Measurements from ENCODE around the gene MEI4.

MEI4 gene, protein sequence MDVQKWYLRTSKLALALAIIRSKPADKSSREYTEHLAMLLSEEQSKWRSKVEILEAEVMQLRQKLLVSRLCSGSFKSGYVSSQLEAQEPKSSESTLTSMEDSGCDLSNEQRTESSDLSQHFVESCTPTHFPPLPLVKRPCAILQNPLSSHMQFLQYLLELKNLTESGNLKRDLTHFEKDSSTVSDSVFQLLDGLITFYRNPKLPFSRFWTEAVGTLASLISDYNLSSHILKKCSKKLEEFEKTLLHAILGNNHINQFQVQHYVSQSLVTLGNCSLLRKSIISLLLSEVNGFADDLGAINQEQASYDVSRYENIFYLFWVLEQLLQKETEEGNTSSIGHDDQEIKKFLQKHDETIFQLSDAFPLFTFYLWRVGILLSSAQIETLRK

DNA sequence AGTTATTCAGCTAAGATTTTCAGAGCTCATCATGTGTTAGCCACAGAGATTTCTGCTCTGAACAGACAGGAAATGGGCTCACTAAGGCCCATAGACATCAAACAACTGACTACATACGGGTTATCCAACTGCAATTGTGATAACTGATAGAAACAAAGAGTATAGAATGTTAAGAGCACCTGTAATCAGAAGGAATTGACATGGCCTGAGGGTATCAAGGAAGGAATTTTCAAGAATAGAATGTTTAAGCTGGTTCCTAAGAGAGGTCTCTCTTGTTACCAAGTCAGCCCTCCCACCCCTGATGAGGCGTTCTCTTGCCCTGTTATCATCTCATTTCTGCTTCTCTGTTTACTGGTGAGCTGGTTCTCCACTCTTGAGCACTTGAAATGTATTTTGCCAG is at the start of gene MEI4:
TSS of gene MEI4 (plus strand) at position 301 of the 400 bp plus-strand sequence. CDS start 37,633 bp downstream, outside the sequence.
- peaks cover 0 to 4% (median 0%) of the 10 kb centered on the region in 5 donors for H3K4me1 ChIP-seq (ENCODE audit: control insufficient read depth in 5 of 5, insufficient read depth in 5 of 5, low read length in 5 of 5)
- no peaks in the 10 kb centered on the region for H3K36me3 ChIP-seq (ENCODE audit: control insufficient read depth in 5 of 5, insufficient read depth in 5 of 5, low read length in 5 of 5)

DNA sequence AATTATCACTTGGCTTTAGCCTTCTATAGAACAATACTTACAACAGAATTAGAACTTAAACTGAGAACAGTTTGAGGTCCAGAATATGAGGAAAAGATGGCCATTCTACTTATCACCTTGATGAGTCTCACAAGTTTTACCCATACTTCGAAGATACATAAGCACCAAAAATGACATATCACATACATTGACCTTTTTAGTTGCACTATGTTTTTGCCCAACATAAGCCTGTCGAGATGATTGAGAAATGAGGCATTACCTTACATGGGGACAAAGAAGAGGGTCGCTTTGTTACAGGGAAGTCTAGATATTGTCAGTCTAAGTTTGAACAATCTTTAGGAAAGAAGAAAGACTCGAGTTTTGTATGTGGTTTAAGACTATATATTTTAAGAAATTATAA is 48.4 kb upstream of the MEI4 start:
- Histone ChIP-seq H3K27ac (ENCODE audit: low read depth, low read length) (no peak overlapping the region), H3K27me3 (ENCODE audit: control insufficient read depth in 5 of 5, insufficient read depth in 4 of 5, low read length in 5 of 5) (no peaks in the 10 kb centered on the region), H3K9ac (ENCODE audit: low read length in 5 of 5) (no peak overlapping the region), H3K9me3 (ENCODE audit: control insufficient read depth in 5 of 5, low read length in 5 of 5) (peaks cover 0 to 4% (median 2%) of the 10 kb centered on the region in 5 donors), H3K4me1 (ENCODE audit: control insufficient read depth in 5 of 5, insufficient read depth in 5 of 5, low read length in 5 of 5) (no peaks in the 10 kb centered on the region), H3K36me3 (ENCODE audit: control insufficient read depth in 5 of 5, insufficient read depth in 5 of 5, low read length in 5 of 5) (no peaks in the 10 kb centered on the region), H3K4me3 (ENCODE audit: low read depth in 1 of 5, low read length in 5 of 5) (no peak overlapping the region)

More for the DNA sequence above, at the start of gene MEI4:
- Histone ChIP-seq H3K9ac (ENCODE audit: low read length in 5 of 5) (no peak within 1 kb of the TSS), H3K9me3 (ENCODE audit: control insufficient read depth in 5 of 5, low read length in 5 of 5) (peaks cover 0 to 2% (median 0%) of the 10 kb centered on the region in 5 donors), H3K27me3 (ENCODE audit: control insufficient read depth in 5 of 5, insufficient read depth in 4 of 5, low read length in 5 of 5) (no peaks in the 10 kb centered on the region), H3K27ac (ENCODE audit: low read depth, low read length) (no peak within 1 kb of the TSS), H3K4me3 (ENCODE audit: low read depth in 1 of 5, low read length in 5 of 5) (no peak within 1 kb of the TSS)

DNA sequence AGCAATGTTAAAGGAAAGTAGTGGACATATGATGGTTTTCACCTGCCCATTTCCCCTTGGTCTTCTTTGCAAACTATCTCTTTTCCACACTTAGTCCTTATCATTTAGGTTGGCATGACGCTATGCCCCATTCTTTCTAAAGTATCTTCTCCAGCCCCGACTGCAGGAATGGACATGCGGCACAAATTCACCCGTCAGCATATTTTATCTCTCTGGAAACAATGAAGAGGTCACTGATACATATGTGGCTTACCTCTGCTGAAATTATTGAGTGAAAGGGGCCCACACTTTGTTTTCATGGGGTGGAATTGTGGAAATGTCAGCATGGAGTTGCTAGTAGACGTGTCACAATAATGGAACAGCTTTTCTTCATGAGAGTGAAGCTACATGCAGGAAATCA is 45.8 kb upstream of the MEI4 start:
- Histone ChIP-seq H3K27ac (ENCODE audit: low read depth, low read length) (no peak overlapping the region), H3K4me1 (ENCODE audit: control insufficient read depth in 5 of 5, insufficient read depth in 5 of 5, low read length in 5 of 5) (no peaks in the 10 kb centered on the region), H3K4me3 (ENCODE audit: low read depth in 1 of 5, low read length in 5 of 5) (no peak overlapping the region), H3K9ac (ENCODE audit: low read length in 5 of 5) (no peak overlapping the region), H3K9me3 (ENCODE audit: control insufficient read depth in 5 of 5, low read length in 5 of 5) (peaks cover 0 to 4% (median 2%) of the 10 kb centered on the region in 5 donors), H3K27me3 (ENCODE audit: control insufficient read depth in 5 of 5, insufficient read depth in 4 of 5, low read length in 5 of 5) (no peaks in the 10 kb centered on the region), H3K36me3 (ENCODE audit: control insufficient read depth in 5 of 5, insufficient read depth in 5 of 5, low read length in 5 of 5) (no peaks in the 10 kb centered on the region)

DNA sequence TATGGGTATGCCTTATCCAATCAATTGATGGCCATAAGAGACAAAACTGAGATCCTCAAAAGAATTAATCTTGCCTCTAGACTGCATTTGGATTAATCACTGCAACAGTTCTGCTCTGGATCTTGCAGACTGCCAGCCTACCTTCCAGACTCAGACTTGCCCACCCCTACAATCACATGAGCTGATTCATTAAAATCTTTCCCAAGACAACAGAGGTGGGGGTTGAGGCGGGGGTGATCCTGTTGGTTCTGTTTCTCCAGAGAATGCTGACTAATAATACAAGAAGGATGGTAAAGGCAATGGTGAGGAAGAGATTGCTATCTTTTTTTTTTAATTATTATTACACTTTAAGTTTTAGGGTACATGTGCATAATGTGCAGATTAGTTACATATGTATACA is 43.7 kb upstream of the MEI4 start:
- Histone ChIP-seq H3K9ac (ENCODE audit: low read length in 5 of 5) (no peak overlapping the region), H3K27ac (ENCODE audit: low read depth, low read length) (no peak overlapping the region), H3K4me1 (ENCODE audit: control insufficient read depth in 5 of 5, insufficient read depth in 5 of 5, low read length in 5 of 5) (no peaks in the 10 kb centered on the region), H3K27me3 (ENCODE audit: control insufficient read depth in 5 of 5, insufficient read depth in 4 of 5, low read length in 5 of 5) (no peaks in the 10 kb centered on the region), H3K4me3 (ENCODE audit: low read depth in 1 of 5, low read length in 5 of 5) (no peak overlapping the region), H3K36me3 (ENCODE audit: control insufficient read depth in 5 of 5, insufficient read depth in 5 of 5, low read length in 5 of 5) (no peaks in the 10 kb centered on the region), H3K9me3 (ENCODE audit: control insufficient read depth in 5 of 5, low read length in 5 of 5) (peaks cover 0 to 4% (median 2%) of the 10 kb centered on the region in 5 donors)

DNA sequence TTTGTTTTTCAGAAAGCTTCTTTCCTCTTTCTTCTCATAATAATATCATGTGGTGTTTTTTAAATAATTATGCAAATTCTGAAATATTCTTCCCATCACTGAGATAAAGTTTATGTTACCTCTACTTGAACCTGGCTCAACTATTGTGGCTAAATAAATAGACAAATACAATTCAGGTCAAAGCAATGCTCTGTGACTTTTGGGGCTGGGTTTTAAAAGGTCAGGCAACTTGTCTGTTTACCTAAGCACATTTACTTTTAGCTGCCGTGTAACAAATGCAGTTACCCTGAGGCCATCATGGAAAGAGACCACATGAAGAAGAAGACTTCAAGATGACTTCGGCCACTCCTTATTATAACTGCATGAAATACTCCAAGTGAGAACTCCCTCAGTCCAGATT is 33.7 kb upstream of the MEI4 start:
- H3K27ac ChIP-seq (ENCODE audit: low read depth, low read length): no peak overlapping the region
- no peaks in the 10 kb centered on the region for H3K36me3 ChIP-seq (ENCODE audit: control insufficient read depth in 5 of 5, insufficient read depth in 5 of 5, low read length in 5 of 5)
- no peaks in the 10 kb centered on the region for H3K4me1 ChIP-seq (ENCODE audit: control insufficient read depth in 5 of 5, insufficient read depth in 5 of 5, low read length in 5 of 5)
- no peak overlapping the region for H3K9ac ChIP-seq (ENCODE audit: low read length in 5 of 5)
- H3K4me3 ChIP-seq (ENCODE audit: low read depth in 1 of 5, low read length in 5 of 5): no peak overlapping the region
- H3K27me3 ChIP-seq (ENCODE audit: control insufficient read depth in 5 of 5, insufficient read depth in 4 of 5, low read length in 5 of 5): no peaks in the 10 kb centered on the region
- H3K9me3 ChIP-seq (ENCODE audit: control insufficient read depth in 5 of 5, low read length in 5 of 5): peaks cover 0 to 8% (median 5%) of the 10 kb centered on the region in 5 donors

DNA sequence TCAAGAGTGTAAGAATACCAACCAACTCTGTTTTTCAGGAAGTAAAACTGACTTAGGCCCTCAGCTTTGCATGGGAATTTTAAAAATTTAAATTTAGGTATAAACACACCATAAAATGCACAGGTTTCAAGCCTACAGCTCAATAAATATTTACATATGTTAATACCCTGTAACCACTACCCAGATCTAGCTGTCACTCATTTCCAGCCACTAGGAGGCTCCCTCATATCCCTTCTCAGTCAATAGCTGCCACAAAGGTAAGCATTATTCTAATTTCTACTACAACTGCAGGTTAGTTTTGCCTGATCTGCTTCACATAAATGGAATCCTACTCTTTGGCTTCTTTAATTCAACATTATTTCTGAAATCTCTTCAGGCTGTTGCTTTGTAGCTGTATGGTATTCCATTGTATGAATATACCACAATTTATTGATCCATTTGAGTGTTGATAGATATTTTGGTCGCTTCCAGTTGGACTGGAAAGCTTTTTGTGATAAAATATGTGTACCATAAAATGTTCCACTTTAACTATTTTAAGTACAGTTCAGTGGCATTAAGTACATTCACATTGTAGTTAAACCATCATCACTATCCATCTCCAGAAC is 32.5 kb upstream of the MEI4 start:
- Histone ChIP-seq H3K27me3 (ENCODE audit: control insufficient read depth in 5 of 5, insufficient read depth in 4 of 5, low read length in 5 of 5) (no peaks in the 10 kb centered on the region), H3K36me3 (ENCODE audit: control insufficient read depth in 5 of 5, insufficient read depth in 5 of 5, low read length in 5 of 5) (no peaks in the 10 kb centered on the region), H3K27ac (ENCODE audit: low read depth, low read length) (no peak overlapping the region), H3K9me3 (ENCODE audit: control insufficient read depth in 5 of 5, low read length in 5 of 5) (peaks cover 0 to 8% (median 5%) of the 10 kb centered on the region in 5 donors), H3K4me1 (ENCODE audit: control insufficient read depth in 5 of 5, insufficient read depth in 5 of 5, low read length in 5 of 5) (no peaks in the 10 kb centered on the region), H3K4me3 (ENCODE audit: low read depth in 1 of 5, low read length in 5 of 5) (no peak overlapping the region), H3K9ac (ENCODE audit: low read length in 5 of 5) (no peak overlapping the region)

DNA sequence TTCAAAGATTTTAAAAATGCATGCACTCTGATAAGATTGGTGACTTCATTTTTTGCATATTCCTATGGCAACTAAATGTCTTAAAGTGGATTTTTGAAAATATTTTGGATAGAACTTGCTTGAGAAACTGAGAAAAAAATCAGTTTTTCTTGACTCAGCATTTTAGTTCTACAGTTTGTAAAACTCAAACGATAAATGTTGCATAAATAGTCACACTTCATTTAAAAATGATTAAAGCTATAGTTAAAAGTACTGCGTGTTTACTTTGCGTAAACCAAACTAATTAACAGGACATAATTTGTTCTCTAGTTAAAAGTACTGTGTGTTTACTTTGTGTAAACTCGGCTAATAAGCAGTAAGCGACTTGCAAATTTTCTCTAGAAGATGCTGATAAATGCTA is 28.3 kb upstream of the MEI4 start:
- no peak overlapping the region for H3K9ac ChIP-seq (ENCODE audit: low read length in 5 of 5)
- H3K27ac ChIP-seq (ENCODE audit: low read depth, low read length): no peak overlapping the region
- no peaks in the 10 kb centered on the region for H3K4me1 ChIP-seq (ENCODE audit: control insufficient read depth in 5 of 5, insufficient read depth in 5 of 5, low read length in 5 of 5)

DNA sequence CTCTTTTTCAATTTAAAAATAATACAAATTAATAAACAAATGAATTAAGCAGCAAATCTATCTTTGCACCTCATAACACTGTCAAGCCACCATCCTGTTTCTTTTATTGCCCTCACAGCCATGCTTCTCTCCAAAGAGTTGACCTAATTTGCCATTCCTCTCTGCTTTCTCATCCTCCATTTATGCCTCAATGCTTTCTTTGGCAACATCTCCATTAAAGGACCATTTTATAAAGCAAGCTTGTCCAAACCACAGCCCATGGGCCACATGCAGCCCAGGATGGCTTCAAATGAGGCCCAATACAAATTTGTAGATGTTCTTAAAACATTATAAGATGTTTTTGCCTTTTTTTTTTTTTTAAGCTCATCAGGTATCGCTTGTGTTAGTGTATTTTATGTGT is 26.4 kb upstream of the MEI4 start:
- Histone ChIP-seq H3K27ac (ENCODE audit: low read depth, low read length) (no peak overlapping the region), H3K36me3 (ENCODE audit: control insufficient read depth in 5 of 5, insufficient read depth in 5 of 5, low read length in 5 of 5) (no peaks in the 10 kb centered on the region)

More for the DNA sequence above, 28.3 kb upstream of the MEI4 start:
- Histone ChIP-seq H3K4me3 (ENCODE audit: low read depth in 1 of 5, low read length in 5 of 5) (no peak overlapping the region), H3K27me3 (ENCODE audit: control insufficient read depth in 5 of 5, insufficient read depth in 4 of 5, low read length in 5 of 5) (no peaks in the 10 kb centered on the region), H3K36me3 (ENCODE audit: control insufficient read depth in 5 of 5, insufficient read depth in 5 of 5, low read length in 5 of 5) (no peaks in the 10 kb centered on the region), H3K9me3 (ENCODE audit: control insufficient read depth in 5 of 5, low read length in 5 of 5) (no peaks in the 10 kb centered on the region)

DNA sequence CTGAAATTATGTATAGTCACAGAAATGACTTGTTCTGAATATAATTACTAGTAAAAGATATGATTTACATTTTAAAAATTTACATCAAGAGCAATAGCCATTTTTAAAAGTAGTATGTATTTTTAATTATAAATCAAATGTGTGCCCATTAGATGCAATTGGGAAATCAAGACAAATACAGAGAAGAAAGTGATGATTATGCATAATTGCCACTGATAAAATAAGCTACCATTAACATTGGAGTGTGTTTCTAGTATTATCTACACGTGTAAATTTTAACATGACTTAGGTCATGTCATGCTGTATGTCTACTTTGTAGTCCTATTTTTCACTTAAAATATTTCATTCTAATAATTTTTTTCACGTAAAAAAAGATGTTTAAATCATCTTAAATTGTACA is 22.8 kb upstream of the MEI4 start:
- Histone ChIP-seq H3K4me1 (ENCODE audit: control insufficient read depth in 5 of 5, insufficient read depth in 5 of 5, low read length in 5 of 5) (no peaks in the 10 kb centered on the region), H3K27ac (ENCODE audit: low read depth, low read length) (no peak overlapping the region), H3K9me3 (ENCODE audit: control insufficient read depth in 5 of 5, low read length in 5 of 5) (no peaks in the 10 kb centered on the region), H3K4me3 (ENCODE audit: low read depth in 1 of 5, low read length in 5 of 5) (no peak overlapping the region), H3K27me3 (ENCODE audit: control insufficient read depth in 5 of 5, insufficient read depth in 4 of 5, low read length in 5 of 5) (no peaks in the 10 kb centered on the region), H3K36me3 (ENCODE audit: control insufficient read depth in 5 of 5, insufficient read depth in 5 of 5, low read length in 5 of 5) (no peaks in the 10 kb centered on the region), H3K9ac (ENCODE audit: low read length in 5 of 5) (no peak overlapping the region)

More for the DNA sequence above, 26.4 kb upstream of the MEI4 start:
- Histone ChIP-seq H3K9me3 (ENCODE audit: control insufficient read depth in 5 of 5, low read length in 5 of 5) (no peaks in the 10 kb centered on the region), H3K9ac (ENCODE audit: low read length in 5 of 5) (no peak overlapping the region), H3K27me3 (ENCODE audit: control insufficient read depth in 5 of 5, insufficient read depth in 4 of 5, low read length in 5 of 5) (no peaks in the 10 kb centered on the region), H3K4me3 (ENCODE audit: low read depth in 1 of 5, low read length in 5 of 5) (no peak overlapping the region), H3K4me1 (ENCODE audit: control insufficient read depth in 5 of 5, insufficient read depth in 5 of 5, low read length in 5 of 5) (no peaks in the 10 kb centered on the region)

DNA sequence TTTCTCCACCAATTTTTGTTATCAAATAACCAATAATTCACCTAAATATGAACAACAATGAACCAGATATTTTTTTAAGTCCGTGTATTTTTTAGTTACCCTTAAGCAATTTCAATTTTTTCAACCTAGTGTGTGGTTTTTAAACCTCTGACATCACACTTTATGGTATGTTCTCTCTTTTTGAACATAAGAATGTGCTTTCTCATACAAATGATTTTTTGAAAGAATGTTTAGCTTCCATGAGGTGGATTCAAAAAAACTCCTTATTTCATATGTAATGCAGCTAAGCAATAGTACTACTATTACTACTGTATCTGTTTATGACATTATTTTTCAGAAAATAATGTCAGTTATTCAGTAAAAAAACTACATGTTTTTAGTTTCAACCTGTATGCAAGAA is 19.4 kb upstream of the MEI4 start:
- Histone ChIP-seq H3K9me3 (ENCODE audit: control insufficient read depth in 5 of 5, low read length in 5 of 5) (no peaks in the 10 kb centered on the region), H3K9ac (ENCODE audit: low read length in 5 of 5) (no peak overlapping the region), H3K4me3 (ENCODE audit: low read depth in 1 of 5, low read length in 5 of 5) (no peak overlapping the region), H3K4me1 (ENCODE audit: control insufficient read depth in 5 of 5, insufficient read depth in 5 of 5, low read length in 5 of 5) (no peaks in the 10 kb centered on the region), H3K27ac (ENCODE audit: low read depth, low read length) (no peak overlapping the region), H3K36me3 (ENCODE audit: control insufficient read depth in 5 of 5, insufficient read depth in 5 of 5, low read length in 5 of 5) (no peaks in the 10 kb centered on the region), H3K27me3 (ENCODE audit: control insufficient read depth in 5 of 5, insufficient read depth in 4 of 5, low read length in 5 of 5) (no peaks in the 10 kb centered on the region)

Measured in subcutaneous abdominal adipose tissue (tissue), 5 donors.